Upper lobe of right lung (tissue), 1 donor: Measurements from ENCODE around the gene GEMIN7. TPM values are rescaled to one million over a fixed set of nuclear protein-coding genes. Genes with fewer than 3 reads are reported as not detected.
A peak's percentile ranks its signal among the peaks of the same experiment; 100 is the strongest.
"Not testable (repeated sequence)": the region's sequence is repeated elsewhere in the genome, so short reads cannot be mapped to it uniquely, and the experiment has no call there.

Experiments
- ATAC-seq: fragments of 200-7000 bp; cut with Tn5 transposase; one replicate; pipeline ENCODE4 v1.9.1; 2020; ENCODE audit warnings: mild to moderate bottlenecking, moderate library complexity
- DNase-seq: peaks from one replicate; pipeline ENCODE4 v3.0.0-alpha.2; 2020
- H3K27ac ChIP-seq: fragments of 200-600 bp; one replicate; pipeline ENCODE4 v1.8.0; 2022
- H3K27me3 ChIP-seq: fragments of 200-600 bp; one replicate; pipeline ENCODE4 v1.8.0; 2022; ENCODE audit warnings: mild to moderate bottlenecking
- H3K36me3 ChIP-seq: fragments of 200-600 bp; one replicate; pipeline ENCODE4 v1.8.0; 2022
- H3K4me1 ChIP-seq: fragments of 200-600 bp; one replicate; pipeline ENCODE4 v1.8.0; 2022
- H3K4me3 ChIP-seq: fragments of 200-600 bp; one replicate; pipeline ENCODE4 v1.8.0; 2022; ENCODE audit warnings: mild to moderate bottlenecking
- H3K9me3 ChIP-seq: fragments of 200-600 bp; one replicate; pipeline ENCODE4 v1.8.0; 2022
- CTCF ChIP-seq: fragments of 200-600 bp; IDR thresholded peaks from one replicate; pipeline ENCODE4 v1.8.0; 2022; ENCODE audit warnings: antibody characterized with exemption
- intact Hi-C: fragments of 100-400 bp; cut with DNase I; formaldehyde crosslinking; loops from one replicate; pipeline ENCODE4 v1.11.0; 2022
- total RNA-seq: library from RNA; stranded (reverse); fragmentation: NEBNext Ultra II Directional; extraction: Animal tissue kit (Norgen Biotek cat#: 25700); gene quantifications from one replicate; pipeline ENCODE4 v1.2.1, GENCODE V29; 2021
- donor health status: DM: no; HTN: yes; CAD: no; lungs with severe emphysema.

GEMIN7 gene
- total RNA-seq, 1 donor from 2014 or later: 14.9 TPM

- no peak overlapping the region for H3K4me3 ChIP-seq
- ATAC-seq: peak; percentile 63
Observed at GRCh38 chr19:45115809-45116615, 37.0 kb downstream of the GEMIN7 start.

GRCh38 chr19:45117167-45117594 lies 38.1 kb downstream of the GEMIN7 start:
- intact Hi-C loops: no loop called here
- no peak for TF ChIP-seq CTCF
- H3K4me3 ChIP-seq: no peak overlapping the region
- no peaks in the 10 kb centered on the region for H3K36me3 ChIP-seq
- ATAC-seq: peak; percentile 74
- H3K27me3 ChIP-seq: no peaks in the 10 kb centered on the region
- H3K27ac ChIP-seq: no peak overlapping the region
- H3K4me1 ChIP-seq: peaks cover 12% of the 10 kb centered on the region
- no peaks in the 10 kb centered on the region for H3K9me3 ChIP-seq
- peak; percentile 80 for DNase-seq

More at GRCh38 chr19:45115809-45116615, 37.0 kb downstream of the GEMIN7 start:
- Histone ChIP-seq H3K36me3 (no peaks in the 10 kb centered on the region), H3K4me1 (peaks cover 12% of the 10 kb centered on the region), H3K9me3 (no peaks in the 10 kb centered on the region), H3K27ac (no peak overlapping the region), H3K27me3 (no peaks in the 10 kb centered on the region)
- DNase-seq: no peak
- intact Hi-C loops: no loop called here
- TF ChIP-seq CTCF: no peak

DNA sequence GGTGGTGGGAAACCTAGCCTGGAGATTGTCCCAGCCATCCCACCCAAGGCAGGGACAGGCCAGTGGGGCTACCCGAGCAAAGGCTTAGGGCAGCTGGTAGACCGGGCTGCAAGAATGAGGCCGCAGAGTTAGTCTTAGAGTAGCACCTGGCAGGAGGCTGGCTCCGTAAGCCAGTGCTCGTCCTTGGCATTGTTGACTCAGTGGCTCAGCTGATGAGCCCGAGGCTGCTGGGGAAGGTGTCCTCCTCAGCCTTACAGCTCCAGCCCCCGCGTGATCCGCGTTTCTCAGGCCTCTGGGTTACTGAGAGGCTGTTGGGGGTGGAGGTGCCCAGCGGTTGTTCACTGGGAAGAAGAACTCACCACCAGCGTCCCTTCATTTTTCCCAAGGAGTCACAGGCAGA lies 38.6 kb downstream of the GEMIN7 start:
- peaks cover 12% of the 10 kb centered on the region for H3K4me1 ChIP-seq
- no peak for TF ChIP-seq CTCF
- H3K9me3 ChIP-seq: no peaks in the 10 kb centered on the region
- intact Hi-C loops: no loop called here
- H3K4me3 ChIP-seq: no peak overlapping the region
- H3K27me3 ChIP-seq: no peaks in the 10 kb centered on the region
- H3K27ac ChIP-seq: no peak overlapping the region
- ATAC-seq (no peak), DNase-seq (no peak)
- no peaks in the 10 kb centered on the region for H3K36me3 ChIP-seq

DNA sequence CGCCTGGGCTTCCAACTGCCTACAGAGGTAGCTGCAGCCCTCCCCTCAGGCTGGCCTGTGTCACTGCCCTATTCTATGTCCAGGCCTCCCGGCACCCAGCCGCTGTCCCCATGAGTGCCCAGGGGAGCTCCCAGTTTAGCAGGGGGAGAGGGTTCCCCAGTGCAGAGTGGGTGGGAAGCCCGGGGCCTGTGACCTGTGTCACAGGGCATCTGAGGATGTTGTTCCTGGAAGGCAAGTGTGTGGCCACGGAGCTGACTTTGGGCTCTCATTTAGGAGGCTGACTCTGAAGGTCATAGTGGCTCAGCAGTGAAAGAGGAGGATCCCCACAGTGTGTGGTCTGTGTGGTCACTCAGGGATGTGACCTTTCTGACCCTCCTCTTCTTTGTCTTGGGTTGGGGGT lies 39.0 kb downstream of the GEMIN7 start:
- intact Hi-C loops: no loop called here
- Histone ChIP-seq H3K4me1 (peaks cover 12% of the 10 kb centered on the region), H3K9me3 (no peaks in the 10 kb centered on the region), H3K36me3 (no peaks in the 10 kb centered on the region), H3K27ac (no peak overlapping the region), H3K4me3 (no peak overlapping the region), H3K27me3 (no peaks in the 10 kb centered on the region)
- DNase-seq (no peak), ATAC-seq (no peak)
- TF ChIP-seq CTCF: no peak

GRCh38 chr19:45118591-45119355 lies 39.7 kb downstream of the GEMIN7 start:
- intact Hi-C loops, ATAC-seq, H3K27ac ChIP-seq, H3K4me1 ChIP-seq, H3K4me3 ChIP-seq, H3K9me3 ChIP-seq, H3K36me3 ChIP-seq, DNase-seq, H3K27me3 ChIP-seq: not testable (repeated sequence)

DNA sequence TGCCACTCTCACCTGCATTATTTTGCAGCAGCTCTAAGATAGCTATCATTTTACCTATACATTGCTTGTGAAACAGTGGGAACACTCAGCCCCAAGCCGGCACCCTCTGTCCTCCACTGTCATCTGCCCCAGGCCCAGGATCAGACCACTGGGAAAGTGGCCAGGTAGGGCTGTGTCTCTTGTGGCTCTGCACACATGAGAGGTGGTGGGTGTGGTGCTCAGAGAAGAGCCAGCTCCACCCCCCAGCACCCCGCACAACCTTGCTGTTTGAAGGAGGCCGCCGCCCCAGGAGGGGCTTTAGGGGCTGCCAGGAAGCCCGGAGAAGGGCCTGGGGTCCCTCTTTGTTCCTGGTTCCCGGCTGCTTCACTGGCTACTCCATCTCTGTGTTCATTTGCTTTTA lies 40.5 kb downstream of the GEMIN7 start:
- no peak for ATAC-seq
- TF ChIP-seq CTCF: no peak
- no peak overlapping the region for H3K4me3 ChIP-seq
- H3K27ac ChIP-seq: no peak overlapping the region
- intact Hi-C loops: no loop called here
- DNase-seq: no peak
- H3K36me3 ChIP-seq: no peaks in the 10 kb centered on the region
- peaks cover 9% of the 10 kb centered on the region for H3K4me1 ChIP-seq
- H3K9me3 ChIP-seq: no peaks in the 10 kb centered on the region
- H3K27me3 ChIP-seq: no peaks in the 10 kb centered on the region
